CD14-positive monocyte (primary cell): ENCODE measurements around the gene PLEKHN1. TPM values are rescaled to one million over a fixed set of nuclear protein-coding genes. Genes with fewer than 3 reads are reported as not detected.

Source experiments
- DNase-seq, 3 donors: peaks; one replicate each; pipeline ENCODE4 v3.0.0-alpha.2; 2011 to 2022
- H2AFZ ChIP-seq: 2 replicates; pipeline ENCODE4 v1.6.0; 2012; ENCODE audit warnings: mild to moderate bottlenecking, low read depth, low read length, inconsistent platforms; ENCODE audit not compliant: insufficient read depth, poor library complexity, severe bottlenecking
- H3K27ac ChIP-seq, 2 donors: 1 replicate in 1 of 2; 2 replicates in 1 of 2; pipeline ENCODE4 v1.5.1; 2012 to 2013; ENCODE audit warnings: low read length in 2 of 2, control low read depth in 1 of 2, inconsistent platforms in 1 of 2, low read depth in 1 of 2, mild to moderate bottlenecking in 1 of 2
- H3K27me3 ChIP-seq, 2 donors: one replicate each; pipeline versions ENCODE4 v1.6.0 to v1.6.1; 2011 to 2013; ENCODE audit warnings: low read length in 2 of 2; ENCODE audit not compliant: control insufficient read depth in 2 of 2, insufficient read depth in 2 of 2
- H3K36me3 ChIP-seq, 2 donors: replicated peaks in 1 of 2; 1 replicate in 1 of 2; 2 replicates in 1 of 2; pipeline versions ENCODE4 v1.5.1 to v1.6.1; 2012 to 2013; ENCODE audit warnings: low read length in 2 of 2, control low read depth in 1 of 2, inconsistent platforms in 1 of 2, mild to moderate bottlenecking in 1 of 2; ENCODE audit not compliant: insufficient read depth in 2 of 2, control insufficient read depth in 1 of 2
- H3K4me1 ChIP-seq, 2 donors: 1 replicate in 1 of 2; 2 replicates in 1 of 2; pipeline versions ENCODE4 v1.5.1 to v1.6.1; 2012 to 2013; ENCODE audit warnings: low read length in 2 of 2, control low read depth in 1 of 2, inconsistent platforms in 1 of 2, mild to moderate bottlenecking in 1 of 2, moderate library complexity in 1 of 2; ENCODE audit not compliant: insufficient read depth in 2 of 2, control insufficient read depth in 1 of 2
- H3K4me2 ChIP-seq: replicated peaks from 2 replicates; pipeline ENCODE3; 2012; ENCODE audit warnings: low read length, moderate library complexity, mild to moderate bottlenecking; ENCODE audit not compliant: poor library complexity, severe bottlenecking; ENCODE audit errors: extremely low read depth
- H3K4me3 ChIP-seq, 3 experiments: fragments of 200-600 bp in 1 of 3; sonication (generic) in 1 of 3; replicated peaks in 1 of 3; 1 replicate in 2 of 3; 2 replicates in 1 of 3; pipeline ENCODE4 v1.5.1; 2011 to 2013; ENCODE audit warnings: low read length in 3 of 3, mild to moderate bottlenecking in 3 of 3, control low read depth in 2 of 3, low read depth in 2 of 3, inconsistent platforms in 1 of 3, moderate library complexity in 1 of 3
- H3K79me2 ChIP-seq: 2 replicates; pipeline ENCODE4 v1.6.0; 2012; ENCODE audit warnings: mild to moderate bottlenecking, control low read depth, inconsistent platforms, low read length, moderate library complexity; ENCODE audit not compliant: insufficient read depth
- H3K9ac ChIP-seq: 2 replicates; pipeline ENCODE4 v1.6.0; 2017; ENCODE audit warnings: low read length, mild to moderate bottlenecking; ENCODE audit not compliant: insufficient read depth, poor library complexity, severe bottlenecking
- H3K9me3 ChIP-seq, 2 donors: replicated peaks in 1 of 2; 1 replicate in 1 of 2; 2 replicates in 1 of 2; pipeline versions ENCODE4 v1.5.1 to v1.6.1; 2012 to 2013; ENCODE audit warnings: low read length in 2 of 2, control low read depth in 1 of 2; ENCODE audit not compliant: control insufficient read depth in 1 of 2, insufficient read depth in 1 of 2
- H4K20me1 ChIP-seq: 2 replicates; pipeline ENCODE4 v1.6.0; 2012; ENCODE audit warnings: mild to moderate bottlenecking, low read length, control low read depth, moderate library complexity; ENCODE audit not compliant: insufficient read depth
- H3K27ac Mint-ChIP-seq, 7 donors: one replicate each; pipeline ENCODE4 v1.8.0; 2020; ENCODE audit warnings: mild to moderate bottlenecking in 7 of 7, mixed read lengths in 7 of 7, moderate library complexity in 6 of 7, inconsistent platforms in 2 of 7
- H3K27me3 Mint-ChIP-seq, 3 donors: one replicate each; pipeline ENCODE4 v1.8.0; 2021 to 2022; ENCODE audit warnings: low read depth in 3 of 3, mild to moderate bottlenecking in 3 of 3, mixed read lengths in 3 of 3, moderate library complexity in 3 of 3, inconsistent platforms in 1 of 3
- H3K36me3 Mint-ChIP-seq, 2 donors: one replicate each; pipeline ENCODE4 v1.8.0; 2020; ENCODE audit warnings: mixed read lengths in 2 of 2, inconsistent platforms in 1 of 2, mild to moderate bottlenecking in 1 of 2
- H3K4me1 Mint-ChIP-seq: one replicate; pipeline ENCODE4 v1.8.0; 2020; ENCODE audit warnings: mild to moderate bottlenecking, mixed read lengths
- H3K4me3 Mint-ChIP-seq, 2 donors: one replicate each; pipeline ENCODE4 v1.8.0; 2020; ENCODE audit warnings: mild to moderate bottlenecking in 2 of 2, mixed read lengths in 2 of 2, moderate library complexity in 1 of 2
- H3K9me3 Mint-ChIP-seq, 7 donors: one replicate each; pipeline ENCODE4 v1.8.0; 2020 to 2022; ENCODE audit warnings: mixed read lengths in 7 of 7, mild to moderate bottlenecking in 6 of 7, moderate library complexity in 6 of 7, inconsistent platforms in 2 of 7
- CTCF ChIP-seq: fragments of 200-600 bp; IDR thresholded peaks from one replicate; pipeline ENCODE4 v1.8.0; 2022; ENCODE audit warnings: antibody characterized with exemption, mild to moderate bottlenecking
- WGBS: methylation state at CpG from one replicate; pipeline ENCODE4 v1.1.5; 2013; ENCODE audit warnings: missing lambda C conversion rate; ENCODE audit not compliant: insufficient coverage; 5-methylcytosine and 5-hydroxymethylcytosine counted together
- intact Hi-C, 2 donors: fragments of 100-400 bp; cut with micrococcal nuclease; formaldehyde crosslinking; loops; one replicate each; pipeline versions ENCODE4 v1.15.0 to v1.15.1; 2023
- polyA plus RNA-seq, 3 donors: library from polyadenylated mRNA; depleted of rRNA in 1 of 3; unstranded in 2 of 3; stranded (reverse) in 1 of 3; fragments of 300-500 nt in 2 of 3; fragments of >200 nt in 1 of 3; fragmentation: Illumina TruSeq in 2 of 3; gene quantifications; 1 replicate in 2 of 3; 2 replicates in 1 of 3; pipeline ENCODE4 v1.2.3, GENCODE V29; 2012 to 2021

Gene PLEKHN1
- polyA plus RNA-seq, 3 donors, result 0.21 to 1.5 (median 0.62) TPM

- Mint-ChIP-seq H3K36me3 (peaks cover 0 to 4% of the 10 kb centered on the region in 2 donors), H3K27ac (no peak overlapping the region), H3K9me3 (peaks cover 0 to 4% (median 2%) of the 10 kb centered on the region in 7 donors), H3K4me3 (peak overlapping the region in 1 of 2 donors; percentile 48), H3K4me1 (peaks cover 12% of the 10 kb centered on the region), H3K27me3 (peaks cover 46 to 76% (median 47%) of the 10 kb centered on the region in 3 donors)
- Histone ChIP-seq H4K20me1 (no peaks in the 10 kb centered on the region), H3K27ac (no peak overlapping the region), H3K27me3 (peaks cover 0 to 32% of the 10 kb centered on the region in 2 donors), H3K4me2 (no peak overlapping the region), H2AFZ (no peak overlapping the region), H3K9ac (no peak overlapping the region), H3K4me3 (no peak overlapping the region), H3K36me3 (no peaks in the 10 kb centered on the region), H3K9me3 (peaks cover 0 to 4% of the 10 kb centered on the region in 2 donors), H3K4me1 (peaks cover 5 to 11% of the 10 kb centered on the region in 2 donors), H3K79me2 (no peaks in the 10 kb centered on the region)
- DNase-seq, result no peak
- 90% methylated on average over 21 of the region's 22 CpGs for WGBS
- intact Hi-C loops, result no loop called here
- TF ChIP-seq CTCF, result no peak
These were observed 48.7 kb upstream of the PLEKHN1 start for GRCh38 chr1:917466-918091.

GRCh38 chr1:918353-918752 is 47.9 kb upstream of the PLEKHN1 start:
- no peak for DNase-seq

More at GRCh38 chr1:918353-918752, 47.9 kb upstream of the PLEKHN1 start:
- peaks cover 0 to 11% of the 10 kb centered on the region in 2 donors for H3K9me3 ChIP-seq
- peaks cover 10 to 16% of the 10 kb centered on the region in 2 donors for H3K4me1 ChIP-seq
- H3K27ac ChIP-seq, result no peak overlapping the region
- H3K36me3 ChIP-seq, result no peaks in the 10 kb centered on the region
- no peaks in the 10 kb centered on the region for H4K20me1 ChIP-seq
- no peak overlapping the region for H3K9ac ChIP-seq
- peaks cover 0 to 4% of the 10 kb centered on the region in 2 donors for H3K36me3 Mint-ChIP-seq
- H3K4me1 Mint-ChIP-seq, result peaks cover 13% of the 10 kb centered on the region
- H3K9me3 Mint-ChIP-seq, result peaks cover 0 to 6% (median 3%) of the 10 kb centered on the region in 7 donors
- H2AFZ ChIP-seq, result no peak overlapping the region
- H3K27ac Mint-ChIP-seq, result no peak overlapping the region
- peaks cover 3 to 40% of the 10 kb centered on the region in 2 donors for H3K27me3 ChIP-seq
- H3K27me3 Mint-ChIP-seq, result peaks cover 50 to 80% (median 52%) of the 10 kb centered on the region in 3 donors
- H3K4me3 ChIP-seq, result no peak overlapping the region
- no peak overlapping the region for H3K4me2 ChIP-seq
- intact Hi-C loops, result no loop called here
- H3K4me3 Mint-ChIP-seq, result no peak overlapping the region
- TF ChIP-seq CTCF, result no peak
- 96% methylated on average over 15 of the region's 15 CpGs for whole genome bisulfite sequencing
- H3K79me2 ChIP-seq, result no peaks in the 10 kb centered on the region
